GM21529 (cell line): Measurements from ENCODE around the gene ALPP.
"Not testable (repeated sequence)": the region's sequence is repeated elsewhere in the genome, so short reads cannot be mapped to it uniquely, and the experiment has no call there.

ENCODE experiments used
- ATAC-seq: cut with Tn5 transposase; IDR thresholded peaks from one replicate; pipeline ENCODE4 v1.9.1; 2021; ENCODE audit not compliant: unreplicated experiment

ALPP gene

GRCh38 chr2:232379610-232380590, 1.3 kb downstream of the ALPP start:
- not testable (repeated sequence) for ATAC-seq

- not testable (repeated sequence) for ATAC-seq
These were observed 2.9 kb downstream of the ALPP start for GRCh38 chr2:232381204-232382031.

DNA sequence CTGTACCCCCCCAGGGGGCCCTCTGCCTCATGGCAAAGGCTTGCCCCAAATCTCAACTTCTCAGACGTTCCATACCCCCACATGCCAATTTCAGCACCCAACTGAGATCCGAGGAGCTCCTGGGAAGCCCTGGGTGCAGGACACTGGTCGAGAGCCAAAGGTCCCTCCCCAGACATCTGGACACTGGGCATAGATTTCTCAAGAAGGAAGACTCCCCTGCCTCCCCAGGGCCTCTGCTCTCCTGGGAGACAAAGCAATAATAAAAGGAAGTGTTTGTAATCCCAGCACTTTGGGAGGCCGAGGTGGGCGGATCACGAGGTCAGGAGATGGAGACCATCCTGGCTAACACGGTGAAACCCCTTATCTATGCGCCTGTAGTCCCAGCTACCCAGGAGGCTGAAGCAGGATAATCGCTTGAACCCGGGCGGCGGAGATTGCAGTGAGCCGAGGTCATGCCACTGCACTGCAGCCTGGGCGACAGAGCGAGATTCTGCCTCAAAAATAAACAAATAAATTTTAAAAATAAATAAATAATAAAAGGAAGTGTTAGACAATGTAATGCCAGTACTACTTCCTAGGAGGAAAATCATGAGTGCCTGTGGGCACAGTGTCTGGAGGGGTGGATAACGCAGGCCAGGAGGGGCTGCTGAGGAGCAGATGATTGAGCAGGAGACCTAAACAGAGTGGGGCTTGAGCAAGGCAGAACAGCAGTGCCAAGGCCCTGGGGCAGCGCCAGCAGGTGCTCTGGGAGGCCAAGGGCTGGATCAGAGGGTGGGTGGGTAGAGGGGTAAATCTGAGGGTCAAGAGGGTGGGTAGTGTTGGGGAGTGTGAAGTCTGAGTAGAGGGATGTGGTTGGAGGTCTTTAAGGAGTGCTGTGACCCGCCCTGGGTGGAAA, 4.0 kb downstream of the ALPP start:
- no peak for ATAC-seq

GRCh38 chr2:232384466-232384865, 5.9 kb downstream of the ALPP start:
- ATAC-seq = no peak

DNA sequence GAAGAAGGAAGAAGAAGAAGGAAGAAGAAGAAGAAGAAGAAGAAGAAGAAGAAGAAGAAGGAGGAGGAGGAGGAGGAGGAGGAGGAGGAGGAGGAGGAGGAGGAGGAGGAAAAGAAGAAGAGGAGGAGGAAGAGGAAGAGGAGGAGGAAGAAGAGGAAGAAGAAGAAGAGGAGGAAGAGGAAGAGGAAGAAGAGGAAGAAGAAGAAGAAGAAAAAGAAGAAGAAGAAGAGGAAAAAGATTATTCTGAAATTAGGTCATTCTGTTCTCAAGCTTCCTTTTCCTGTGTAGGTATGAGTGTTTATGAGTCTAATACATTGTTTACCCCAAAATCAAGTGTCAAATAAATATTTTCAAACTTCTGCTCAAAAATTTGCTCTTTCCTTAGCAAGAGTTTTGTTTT, 6.5 kb downstream of the ALPP start:
- not testable (repeated sequence) for ATAC-seq

GRCh38 chr2:232385660-232386489, 7.3 kb downstream of the ALPP start:
- no peak for ATAC-seq

DNA sequence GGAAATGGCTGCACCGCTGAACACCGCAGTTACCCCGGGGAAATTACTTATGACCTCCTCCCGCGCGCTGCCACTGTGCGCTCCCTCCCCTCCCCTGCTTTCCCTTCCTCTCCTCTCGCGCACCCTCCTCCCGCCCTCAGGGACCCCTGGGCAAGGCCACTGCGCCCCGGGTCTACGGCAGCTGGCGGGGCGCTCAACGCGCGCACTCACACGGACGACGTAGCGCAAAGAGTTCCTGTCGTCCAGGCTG, 7.9 kb downstream of the ALPP start:
- no peak for ATAC-seq

DNA sequence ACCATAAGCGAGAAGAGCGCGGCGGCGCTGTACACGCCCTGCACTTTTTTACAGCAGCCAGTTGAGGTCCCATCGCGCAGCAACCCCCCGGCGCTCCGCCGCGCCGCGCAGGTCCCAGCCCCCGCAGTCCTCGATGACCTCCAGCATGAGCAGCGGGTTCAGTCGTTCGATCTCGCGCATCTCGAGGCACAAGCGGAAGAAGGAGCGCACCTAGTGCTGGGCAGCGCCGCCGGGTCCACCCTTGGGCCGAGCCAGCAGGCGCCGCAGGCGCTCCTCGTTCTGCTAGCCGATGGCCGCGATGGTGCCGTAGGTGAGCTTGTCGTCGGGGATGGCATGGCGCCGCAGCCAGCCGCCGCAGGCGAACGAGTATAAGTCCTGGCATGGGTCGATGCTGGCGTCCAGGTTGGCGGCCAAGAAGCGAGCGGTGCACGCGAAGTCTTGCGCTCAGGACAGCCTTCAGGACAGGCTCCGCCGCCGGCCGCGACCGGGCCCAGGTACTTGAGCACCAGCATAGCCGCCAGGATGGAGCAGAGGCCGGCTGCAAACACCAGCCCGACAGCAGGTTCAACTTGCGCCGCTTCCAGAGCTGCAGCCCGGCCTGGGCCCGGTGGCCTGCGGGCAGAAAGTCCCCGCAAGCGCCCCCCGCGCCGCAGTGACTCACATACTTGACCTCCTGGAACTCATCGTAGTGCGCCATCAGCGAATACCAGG, 8.3 kb downstream of the ALPP start:
- no peak for ATAC-seq

DNA sequence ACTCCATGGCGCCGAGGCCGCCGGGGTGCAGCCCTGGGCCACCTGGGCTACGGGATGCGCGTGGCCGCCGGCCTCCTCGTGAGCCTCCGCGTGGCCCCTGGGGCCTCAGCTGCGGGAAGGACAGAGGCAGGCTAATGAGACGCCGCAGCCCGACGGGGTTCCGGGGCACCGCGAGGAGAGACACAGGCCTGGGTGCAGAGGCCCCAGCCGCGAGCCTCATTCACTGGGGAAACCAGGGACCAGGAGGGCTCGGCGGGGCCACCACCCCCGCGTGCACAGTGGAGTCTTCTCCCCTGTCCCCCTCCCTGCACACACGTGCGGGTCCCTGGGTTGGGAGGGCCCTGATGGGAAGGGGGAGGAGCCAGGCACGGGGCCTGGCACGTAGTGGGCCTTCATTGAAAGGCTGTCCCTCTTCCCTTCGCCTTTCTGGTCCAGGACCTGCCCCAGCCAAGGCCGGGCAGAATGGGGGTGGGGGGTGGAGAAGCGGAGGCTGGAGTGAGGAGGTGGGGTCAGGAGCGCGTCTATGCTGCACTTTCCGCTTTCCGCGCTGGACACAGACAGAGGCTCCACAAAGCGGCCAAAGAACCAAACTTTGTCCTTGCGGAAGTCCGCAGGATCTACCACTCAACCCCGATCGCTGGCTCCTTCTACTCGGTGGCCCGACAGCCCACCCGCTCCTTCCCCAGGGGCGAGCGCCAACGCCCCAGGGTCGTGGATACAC, 9.1 kb downstream of the ALPP start:
- no peak for ATAC-seq

DNA sequence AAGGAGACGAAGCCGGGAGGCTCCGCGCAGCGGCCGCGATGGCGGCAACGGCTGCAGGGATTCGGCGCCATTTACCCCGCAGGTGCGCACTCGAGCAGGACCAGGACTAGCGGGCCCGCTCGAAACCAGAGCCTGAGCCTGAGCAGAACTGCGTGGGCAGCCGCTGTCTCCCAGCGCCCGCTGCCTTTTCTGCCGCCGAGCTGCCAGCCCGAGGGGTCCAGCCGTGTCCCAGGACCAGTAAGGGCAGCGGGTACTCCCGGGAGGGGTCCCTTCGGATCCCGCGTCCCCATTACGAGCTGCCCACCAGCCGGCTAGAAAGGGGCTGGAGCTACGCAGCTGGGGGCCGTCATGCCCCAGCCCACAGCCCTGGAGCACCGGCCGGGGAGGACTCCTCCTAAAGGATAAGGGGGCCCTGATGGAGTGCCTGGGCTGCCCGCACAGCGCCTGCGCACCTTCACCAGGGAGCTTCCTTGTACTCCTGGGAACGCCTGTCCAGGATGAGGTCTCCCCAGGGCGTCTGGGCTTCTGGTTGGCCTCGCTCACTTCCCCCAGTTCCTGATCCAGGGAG, 9.9 kb downstream of the ALPP start:
- no peak for ATAC-seq

GRCh38 chr2:232389327-232389726, 10.8 kb downstream of the ALPP start:
- ATAC-seq = no peak

DNA sequence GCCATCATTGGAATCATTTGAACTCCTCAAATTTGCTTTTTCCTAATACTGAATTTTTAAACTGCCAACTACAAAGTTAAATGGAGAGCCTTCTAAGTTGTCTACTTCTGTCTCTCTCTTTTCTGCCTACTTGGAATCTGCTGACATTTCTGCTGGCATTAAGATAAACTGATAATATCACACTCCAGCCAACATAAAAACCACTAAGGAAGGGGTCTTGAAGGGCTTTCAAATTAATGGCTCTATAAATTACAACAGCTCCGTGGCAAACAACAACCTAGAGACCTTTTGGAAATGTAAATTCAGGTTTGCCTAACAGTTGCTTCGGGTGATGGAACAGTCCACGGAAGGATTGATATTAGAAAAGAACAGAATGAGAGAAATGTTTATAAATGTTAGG, 12.1 kb downstream of the ALPP start:
- no peak for ATAC-seq

DNA sequence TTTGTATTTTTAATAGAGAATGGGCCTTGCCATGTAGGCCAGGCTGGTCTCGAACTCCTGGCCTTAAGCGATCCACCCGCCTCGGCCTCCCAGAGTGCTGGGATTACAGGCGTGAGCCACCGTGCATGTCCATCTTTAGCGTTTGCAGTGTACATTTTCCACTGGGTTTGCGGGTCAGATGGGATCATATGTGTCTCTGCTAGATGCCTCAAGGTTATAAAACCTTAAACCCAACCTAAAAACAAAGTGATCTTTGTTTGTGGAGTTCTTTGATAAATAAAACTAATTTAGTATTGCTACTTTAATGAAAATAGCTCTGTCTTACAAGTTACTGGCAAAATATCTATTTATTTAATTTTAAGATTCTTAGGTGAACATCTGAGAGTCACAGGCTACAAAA, 15.0 kb downstream of the ALPP start:
- no peak for ATAC-seq

DNA sequence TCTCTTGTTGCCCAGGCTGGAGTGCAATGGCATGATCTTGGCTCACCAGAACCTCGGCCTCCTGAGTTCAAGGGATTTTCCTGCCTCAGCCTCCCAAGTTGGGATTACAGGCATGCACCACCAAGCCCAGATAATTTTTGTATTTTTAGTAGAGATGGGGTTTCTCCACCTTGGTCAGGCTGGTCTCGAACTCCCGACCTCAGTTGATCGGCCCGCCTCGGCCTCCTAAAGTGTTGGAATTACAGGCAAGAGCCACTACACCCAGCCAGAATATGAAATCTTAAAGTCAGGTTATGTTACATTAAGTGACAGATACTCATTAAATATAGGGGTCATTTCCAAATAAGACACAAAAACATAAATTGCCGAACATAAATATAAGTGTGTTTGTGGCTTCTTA, 15.9 kb downstream of the ALPP start:
- not testable (repeated sequence) for ATAC-seq

DNA sequence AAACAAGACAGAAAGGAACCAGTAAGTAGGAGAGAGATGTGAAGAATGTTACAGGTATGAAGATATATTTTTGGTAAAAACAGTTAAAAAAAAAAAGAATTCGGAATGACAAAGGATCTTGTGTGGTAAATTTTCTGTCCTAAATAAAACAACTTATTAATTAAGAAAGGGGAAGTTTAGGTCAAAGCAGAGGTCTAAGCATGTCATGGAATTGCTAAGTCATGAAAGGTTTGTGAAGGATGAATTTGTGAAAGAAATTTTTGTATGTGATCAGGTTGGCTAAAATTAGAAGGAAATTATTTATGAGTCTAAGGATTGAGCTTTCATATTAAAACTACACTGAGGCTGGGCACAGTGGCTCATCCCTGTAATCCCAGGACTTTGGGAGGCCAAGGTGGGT, 17.0 kb downstream of the ALPP start:
- ATAC-seq = no peak

GRCh38 chr2:232396683-232397082, 18.1 kb downstream of the ALPP start:
- ATAC-seq = no peak

DNA sequence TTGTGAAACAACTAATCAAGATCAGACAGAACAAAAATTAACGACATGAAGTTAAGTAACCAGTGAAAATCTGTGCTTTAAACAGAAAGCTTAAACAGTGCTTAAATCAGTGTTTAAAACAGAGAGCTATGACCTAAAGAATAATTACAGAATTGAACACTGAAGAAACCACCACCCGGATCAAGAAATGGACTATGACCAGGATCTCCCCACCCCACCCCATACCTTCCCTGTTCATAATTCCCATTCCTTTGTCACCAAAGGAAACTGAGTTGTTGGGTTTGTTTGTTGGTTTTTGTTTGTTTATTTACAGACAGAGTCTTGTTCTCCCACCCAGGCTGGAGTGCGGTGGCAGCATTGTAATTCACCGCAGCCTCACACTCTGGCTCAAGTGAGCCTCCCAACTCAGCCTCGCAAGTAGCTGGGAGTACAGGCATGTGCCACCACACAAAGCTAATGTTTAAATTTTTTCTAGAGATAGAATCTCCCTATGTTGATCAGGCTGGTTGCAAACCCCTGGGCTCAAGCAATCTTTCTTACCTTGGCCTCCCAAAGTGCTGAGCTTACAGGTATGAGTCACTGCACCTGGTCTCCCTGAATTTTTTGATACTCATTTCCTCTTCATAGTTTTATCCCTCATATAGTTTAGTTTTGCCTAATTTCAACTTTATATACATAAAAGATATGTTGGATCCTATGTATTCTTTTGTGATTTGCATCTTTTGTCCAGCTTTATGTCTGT, 19.9 kb downstream of the ALPP start:
- ATAC-seq = no peak
